Hematopoietic multipotent progenitor cell treated with erythropoietin and hydrocortisone succinate and interleukin-3 and kit ligand, for 15 days (in vitro differentiated cells): ENCODE data around the gene CDKAL1.

Experiments
- DNase-seq: peaks from one replicate; pipeline ENCODE4 v3.0.0-alpha.2; 2015; ENCODE audit warnings: low spot score

CDKAL1 gene

GRCh38 chr6:20839630-20840029 lies 305.4 kb downstream of the CDKAL1 start:
- no peak for DNase-seq

- DNase-seq = no peak
These were observed 306.4 kb downstream of the CDKAL1 start for GRCh38 chr6:20840675-20841074.

- no peak for DNase-seq
These were observed 307.5 kb downstream of the CDKAL1 start for GRCh38 chr6:20841806-20842205.

GRCh38 chr6:20845592-20845991 lies 311.3 kb downstream of the CDKAL1 start:
- no peak for DNase-seq

GRCh38 chr6:20846602-20847028 lies 312.4 kb downstream of the CDKAL1 start:
- no peak for DNase-seq

- no peak for DNase-seq
These were observed 313.6 kb downstream of the CDKAL1 start for GRCh38 chr6:20847904-20848303.

GRCh38 chr6:20850686-20851416 lies 316.6 kb downstream of the CDKAL1 start:
- no peak for DNase-seq

GRCh38 chr6:20851795-20852194 lies 317.5 kb downstream of the CDKAL1 start:
- DNase-seq = no peak

- DNase-seq = no peak
These were observed 319.6 kb downstream of the CDKAL1 start for GRCh38 chr6:20853828-20854227.

GRCh38 chr6:20856681-20857288 lies 322.5 kb downstream of the CDKAL1 start:
- no peak for DNase-seq

- DNase-seq = no peak
These were observed 327.2 kb downstream of the CDKAL1 start for GRCh38 chr6:20861481-20861880.

- DNase-seq = no peak
These were observed 331.8 kb downstream of the CDKAL1 start for GRCh38 chr6:20866036-20866435.

GRCh38 chr6:20866935-20867703 lies 332.9 kb downstream of the CDKAL1 start:
- DNase-seq = no peak

GRCh38 chr6:20868397-20869096 lies 334.3 kb downstream of the CDKAL1 start:
- DNase-seq = no peak

GRCh38 chr6:20870021-20870420 lies 335.8 kb downstream of the CDKAL1 start:
- DNase-seq = no peak

- DNase-seq = peak; percentile 64
These were observed 336.2 kb downstream of the CDKAL1 start for GRCh38 chr6:20870493-20870892.

- DNase-seq = no peak
These were observed 339.4 kb downstream of the CDKAL1 start for GRCh38 chr6:20873425-20874190.

- DNase-seq = no peak
These were observed 341.2 kb downstream of the CDKAL1 start for GRCh38 chr6:20875369-20875963.

- no peak for DNase-seq
These were observed 341.8 kb downstream of the CDKAL1 start for GRCh38 chr6:20876036-20876435.

GRCh38 chr6:20876561-20876960 lies 342.3 kb downstream of the CDKAL1 start:
- no peak for DNase-seq
